Breast epithelium (tissue), 4 donors: ENCODE measurements around the gene LRG1. TPM values are rescaled to one million over a fixed set of nuclear protein-coding genes. Genes with fewer than 3 reads are reported as not detected.

Experiments
- DNase-seq, 2 donors: peaks; one replicate each; pipeline ENCODE4 v3.0.0-alpha.2; 2019; ENCODE audit warnings: low spot score in 2 of 2
- H3K27ac ChIP-seq, 2 donors: fragments of 200-600 bp; sonication (generic) in 1 of 2; one replicate each; pipeline ENCODE4 v1.5.1; 2016 to 2019; ENCODE audit warnings: mild to moderate bottlenecking in 1 of 2
- H3K27me3 ChIP-seq, 2 donors: fragments of 200-600 bp; sonication (generic) in 1 of 2; one replicate each; pipeline versions ENCODE4 v1.5.1 to v1.6.0; 2017 to 2019; ENCODE audit warnings: control low read depth in 1 of 2, mild to moderate bottlenecking in 1 of 2
- H3K36me3 ChIP-seq: fragments of 200-600 bp; one replicate; pipeline ENCODE4 v1.5.1; 2019
- H3K4me1 ChIP-seq, 2 donors: fragments of 200-600 bp; sonication (generic); one replicate each; pipeline ENCODE4 v1.5.1; 2016 to 2019; ENCODE audit warnings: control low read depth in 1 of 2
- H3K4me3 ChIP-seq, 3 donors: fragments of 200-600 bp; sonication (generic); 1 replicate in 2 of 3; 2 replicates in 1 of 3; pipeline ENCODE4 v1.5.1; 2016 to 2019; ENCODE audit warnings: mild to moderate bottlenecking in 3 of 3, moderate library complexity in 2 of 3
- H3K9me3 ChIP-seq, 2 donors: fragments of 200-600 bp; sonication (generic) in 1 of 2; one replicate each; pipeline ENCODE4 v1.5.1; 2016 to 2019; ENCODE audit warnings: control low read depth in 1 of 2
- POLR2A ChIP-seq: fragments of 450-650 bp; IDR thresholded peaks from one replicate; pipeline ENCODE4 v1.6.1; 2016; ENCODE audit warnings: antibody characterized with exemption, mild to moderate bottlenecking, moderate library complexity
- POLR2AphosphoS5 ChIP-seq, 3 donors: sonication (generic); formaldehyde crosslinking; IDR thresholded peaks; one replicate each; pipeline ENCODE4 v1.6.1; 2017; ENCODE audit warnings: antibody characterized with exemption in 3 of 3
- intact Hi-C: fragments of 100-400 bp; cut with DNase I; formaldehyde crosslinking; loops from one replicate; pipeline ENCODE4 v1.15.1; 2023; ENCODE audit warnings: low total_unique reads
- total RNA-seq, 3 donors: library from RNA; depleted of rRNA; stranded (reverse); fragments of >200 nt; gene quantifications; one replicate each; pipeline ENCODE4 v1.1.0, GENCODE V29; 2016
- TF ChIP-seq, protein P1 (sequence below), 3 donors: fragments of 450-650 bp; IDR thresholded peaks; one replicate each; pipeline ENCODE4 v1.5.1; 2016 to 2017; ENCODE audit warnings: antibody characterized with exemption in 3 of 3, mild to moderate bottlenecking in 3 of 3, moderate library complexity in 3 of 3

LRG1 gene
- total RNA-seq, 3 donors from 2014 or later = 0.64 to 14.7 (median 5.7) TPM

DNA sequence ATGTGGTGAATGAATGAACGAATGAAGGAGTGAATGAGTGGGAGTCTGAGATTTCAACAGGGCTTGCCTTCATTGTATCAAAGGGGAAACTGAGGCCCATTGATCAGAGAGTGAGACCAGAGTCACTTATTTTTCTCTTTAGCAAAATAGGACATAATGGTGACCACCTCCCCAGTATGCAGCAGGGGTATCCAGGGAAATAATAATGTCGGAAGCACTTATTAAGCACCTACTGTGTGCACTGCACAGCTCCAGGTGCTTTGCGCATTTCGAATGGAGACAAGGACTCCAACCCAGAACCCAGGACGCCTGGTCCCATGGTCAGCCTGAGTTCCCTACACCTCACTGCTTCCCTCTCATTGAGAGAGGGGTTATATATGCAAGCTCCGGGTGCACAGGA, 46.4 kb upstream of the LRG1 start:
- Histone ChIP-seq H3K27ac (no peak overlapping the region), H3K4me1 (peaks cover 0 to 3% of the 10 kb centered on the region in 2 donors), H3K36me3 (no peaks in the 10 kb centered on the region), H3K4me3 (no peak overlapping the region), H3K9me3 (no peaks in the 10 kb centered on the region), H3K27me3 (peaks cover 7 to 45% of the 10 kb centered on the region in 2 donors)
- TF ChIP-seq POLR2A (no peak), POLR2AphosphoS5 (IDR thresholded peaks at IDR 0.05) (no peak)
- TF ChIP-seq, protein P1, sequence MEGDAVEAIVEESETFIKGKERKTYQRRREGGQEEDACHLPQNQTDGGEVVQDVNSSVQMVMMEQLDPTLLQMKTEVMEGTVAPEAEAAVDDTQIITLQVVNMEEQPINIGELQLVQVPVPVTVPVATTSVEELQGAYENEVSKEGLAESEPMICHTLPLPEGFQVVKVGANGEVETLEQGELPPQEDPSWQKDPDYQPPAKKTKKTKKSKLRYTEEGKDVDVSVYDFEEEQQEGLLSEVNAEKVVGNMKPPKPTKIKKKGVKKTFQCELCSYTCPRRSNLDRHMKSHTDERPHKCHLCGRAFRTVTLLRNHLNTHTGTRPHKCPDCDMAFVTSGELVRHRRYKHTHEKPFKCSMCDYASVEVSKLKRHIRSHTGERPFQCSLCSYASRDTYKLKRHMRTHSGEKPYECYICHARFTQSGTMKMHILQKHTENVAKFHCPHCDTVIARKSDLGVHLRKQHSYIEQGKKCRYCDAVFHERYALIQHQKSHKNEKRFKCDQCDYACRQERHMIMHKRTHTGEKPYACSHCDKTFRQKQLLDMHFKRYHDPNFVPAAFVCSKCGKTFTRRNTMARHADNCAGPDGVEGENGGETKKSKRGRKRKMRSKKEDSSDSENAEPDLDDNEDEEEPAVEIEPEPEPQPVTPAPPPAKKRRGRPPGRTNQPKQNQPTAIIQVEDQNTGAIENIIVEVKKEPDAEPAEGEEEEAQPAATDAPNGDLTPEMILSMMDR (IDR thresholded peaks at IDR 0.05) = no peak
- no peak for DNase-seq
- intact Hi-C loops = no loop called here

DNA sequence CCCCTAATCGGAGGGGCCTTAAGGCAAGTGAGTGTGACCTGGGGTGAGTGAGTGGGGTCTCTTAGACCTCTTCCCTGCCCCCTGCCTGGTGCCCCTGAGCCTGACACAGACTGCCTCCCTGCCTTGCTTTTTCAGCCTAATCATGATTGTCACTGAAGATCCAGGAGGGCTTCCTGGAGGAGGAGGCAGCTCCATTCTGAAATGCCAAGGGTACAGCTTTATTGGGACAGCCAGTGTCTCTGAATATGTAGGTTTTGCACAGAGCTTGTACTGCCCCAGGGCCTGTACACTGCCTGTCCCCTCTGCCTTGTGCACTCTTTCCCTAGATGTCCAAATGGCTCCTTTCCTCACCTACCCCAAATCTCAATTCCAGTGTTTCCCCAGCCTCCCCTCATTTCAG, 45.7 kb upstream of the LRG1 start:
- Histone ChIP-seq H3K27ac (no peak overlapping the region), H3K27me3 (peaks cover 8 to 46% of the 10 kb centered on the region in 2 donors)
- intact Hi-C loops = no loop called here

DNA sequence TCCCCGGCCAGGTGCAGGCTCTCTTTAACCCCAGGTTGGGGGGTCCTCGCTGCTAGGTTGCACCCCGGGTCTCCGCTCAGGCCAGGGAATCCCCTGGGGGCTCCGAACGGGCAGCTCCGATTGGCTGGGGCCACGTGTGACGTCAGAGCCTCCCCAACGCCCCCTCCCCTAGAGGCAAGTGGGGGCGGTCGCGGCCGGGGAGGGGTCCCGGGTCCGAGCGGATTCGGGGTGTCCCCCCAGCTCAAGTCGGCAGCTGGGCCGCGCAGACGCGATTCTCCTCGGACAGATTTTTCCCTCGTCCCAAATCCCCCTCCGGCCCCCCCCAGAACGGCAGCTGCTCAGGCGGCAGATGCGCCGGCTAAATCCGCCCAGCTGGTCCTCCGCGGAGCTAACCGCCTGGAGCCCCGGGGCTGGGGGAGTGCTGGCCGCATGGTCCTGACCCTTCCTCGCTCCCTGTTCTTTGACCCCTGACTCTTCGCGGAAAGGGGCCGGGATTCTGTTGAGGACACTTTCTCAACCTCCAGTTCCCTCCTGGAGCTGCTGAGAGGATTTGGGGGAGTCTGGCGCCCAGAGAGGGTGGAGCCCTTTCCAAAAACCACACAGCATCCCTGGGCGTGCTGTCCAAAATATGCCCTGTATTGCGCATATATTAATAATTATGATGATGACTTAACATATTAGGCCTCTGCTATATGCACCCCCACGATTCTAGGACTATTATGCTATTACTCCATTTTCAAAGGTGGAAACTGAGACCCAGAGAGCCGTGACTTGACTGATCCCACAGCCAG, 45.0 kb upstream of the LRG1 start:
- H3K4me3 ChIP-seq = peak overlapping the region; percentile 24 to 65 (median 42)
- TF ChIP-seq POLR2AphosphoS5 (IDR thresholded peaks at IDR 0.05) = no peak
- TF ChIP-seq, protein P1 (IDR thresholded peaks at IDR 0.05) = no peak
- no peak for TF ChIP-seq POLR2A
- H3K4me1 ChIP-seq = peaks cover 0 to 3% of the 10 kb centered on the region in 2 donors
- intact Hi-C loops = no loop called here
- no peak for DNase-seq
- no peak overlapping the region for H3K27ac ChIP-seq
- H3K9me3 ChIP-seq = no peaks in the 10 kb centered on the region
- no peaks in the 10 kb centered on the region for H3K36me3 ChIP-seq
- peaks cover 13 to 51% of the 10 kb centered on the region in 2 donors for H3K27me3 ChIP-seq

More for the DNA sequence above, 45.7 kb upstream of the LRG1 start:
- no peaks in the 10 kb centered on the region for H3K9me3 ChIP-seq
- no peak for DNase-seq
- H3K36me3 ChIP-seq = no peaks in the 10 kb centered on the region
- peaks cover 0 to 3% of the 10 kb centered on the region in 2 donors for H3K4me1 ChIP-seq
- H3K4me3 ChIP-seq = no peak overlapping the region
- TF ChIP-seq, protein P1 (IDR thresholded peaks at IDR 0.05) = no peak
- TF ChIP-seq POLR2AphosphoS5 (IDR thresholded peaks at IDR 0.05) (no peak), POLR2A (no peak)

DNA sequence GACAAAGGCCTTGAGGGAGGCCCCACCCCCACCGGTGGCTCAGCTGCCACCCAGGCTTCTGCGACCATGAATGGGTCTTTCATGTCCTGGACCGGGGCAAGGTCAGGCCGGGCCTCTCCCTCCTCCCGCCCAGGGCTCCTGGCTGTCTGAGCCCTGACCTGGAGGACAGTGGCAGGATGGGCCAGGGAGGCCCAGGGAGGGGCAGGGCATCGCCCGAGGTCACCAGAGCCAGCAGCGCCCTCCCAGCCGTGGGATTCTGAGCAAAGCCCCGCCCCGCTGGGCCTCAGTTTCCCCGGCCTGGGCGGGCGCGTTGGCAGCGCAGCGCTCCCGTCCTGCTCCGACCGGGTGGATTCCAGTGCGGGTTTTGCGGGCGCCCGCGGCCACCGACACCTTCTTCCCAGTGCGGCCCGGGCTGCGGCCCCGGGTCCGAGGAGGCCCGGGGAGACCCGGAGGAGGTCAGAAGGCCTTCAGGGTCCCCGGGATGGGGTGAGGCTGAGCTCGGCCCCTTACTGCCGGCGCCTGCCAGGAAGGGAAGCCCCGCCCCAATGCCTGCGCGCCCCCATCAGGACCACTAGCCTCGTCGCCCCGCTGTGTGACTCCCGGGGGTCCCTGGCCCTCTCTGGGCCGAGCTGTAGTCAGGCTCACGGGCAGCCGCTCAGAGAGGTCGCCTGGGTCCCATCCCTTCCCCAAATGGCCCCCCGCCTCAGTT, 44.3 kb upstream of the LRG1 start:
- intact Hi-C loops = no loop called here
- TF ChIP-seq, protein P1 (IDR thresholded peaks at IDR 0.05) = no peak
- TF ChIP-seq POLR2AphosphoS5 (IDR thresholded peaks at IDR 0.05) = no peak
- no peak for TF ChIP-seq POLR2A
- Histone ChIP-seq H3K9me3 (no peaks in the 10 kb centered on the region), H3K27me3 (peaks cover 13 to 59% of the 10 kb centered on the region in 2 donors), H3K4me3 (peak overlapping the region; percentile 24 to 65 (median 42)), H3K36me3 (no peaks in the 10 kb centered on the region), H3K27ac (no peak overlapping the region), H3K4me1 (peaks cover 0 to 3% of the 10 kb centered on the region in 2 donors)
- DNase-seq = no peak
